Neuron (in vitro differentiated cells): ENCODE measurements around the gene NKX2-1.

Experiments used
- H2AFZ ChIP-seq: one replicate; pipeline ENCODE4 v1.6.1; 2013; ENCODE audit warnings: low read depth, mild to moderate bottlenecking, inconsistent platforms, low read length, moderate library complexity
- H3K27me3 ChIP-seq: one replicate; pipeline ENCODE4 v1.6.1; 2013; ENCODE audit warnings: low read length; ENCODE audit not compliant: insufficient read depth
- H3K36me3 ChIP-seq: one replicate; pipeline ENCODE4 v1.6.1; 2013; ENCODE audit warnings: low read length; ENCODE audit not compliant: insufficient read depth
- H3K4me1 ChIP-seq: one replicate; pipeline ENCODE4 v1.6.1; 2013; ENCODE audit warnings: low read length; ENCODE audit not compliant: insufficient read depth
- H3K4me3 ChIP-seq: 2 replicates; pipeline ENCODE4 v1.5.1; 2013; ENCODE audit warnings: mild to moderate bottlenecking, low read length, moderate library complexity
- H3K9me3 ChIP-seq: one replicate; pipeline ENCODE4 v1.6.1; 2013; ENCODE audit warnings: low read length

Gene NKX2-1

GRCh38 chr14:36522972-36523715 is 3.1 kb upstream of the NKX2-1 start:
- Histone ChIP-seq H3K36me3 (no peaks in the 10 kb centered on the region), H2AFZ (no peak overlapping the region), H3K9me3 (peaks cover 3% of the 10 kb centered on the region), H3K4me1 (no peaks in the 10 kb centered on the region), H3K4me3 (no peak overlapping the region), H3K27me3 (peaks cover 99% of the 10 kb centered on the region)

GRCh38 chr14:36522347-36522971 is 2.4 kb upstream of the NKX2-1 start:
- no peak overlapping the region for H3K4me3 ChIP-seq
- peaks cover 3% of the 10 kb centered on the region for H3K9me3 ChIP-seq
- no peaks in the 10 kb centered on the region for H3K4me1 ChIP-seq
- no peaks in the 10 kb centered on the region for H3K36me3 ChIP-seq
- H3K27me3 ChIP-seq = peaks cover 99% of the 10 kb centered on the region
- no peak overlapping the region for H2AFZ ChIP-seq

GRCh38 chr14:36521598-36522345 is 1.7 kb upstream of the NKX2-1 start:
- H3K27me3 ChIP-seq = peaks cover 99% of the 10 kb centered on the region
- H3K9me3 ChIP-seq = peaks cover 3% of the 10 kb centered on the region
- no peak overlapping the region for H2AFZ ChIP-seq
- H3K4me1 ChIP-seq = no peaks in the 10 kb centered on the region
- no peaks in the 10 kb centered on the region for H3K36me3 ChIP-seq
- H3K4me3 ChIP-seq = no peak overlapping the region

GRCh38 chr14:36520601-36521525 is 831 bp upstream of the NKX2-1 start:
- no peaks in the 10 kb centered on the region for H3K36me3 ChIP-seq
- no peak overlapping the region for H3K4me3 ChIP-seq
- no peaks in the 10 kb centered on the region for H3K4me1 ChIP-seq
- peaks cover 3% of the 10 kb centered on the region for H3K9me3 ChIP-seq
- no peak overlapping the region for H2AFZ ChIP-seq
- H3K27me3 ChIP-seq = peaks cover 99% of the 10 kb centered on the region

GRCh38 chr14:36518586-36519430 is 1.2 kb downstream of the NKX2-1 start:
- H3K4me1 ChIP-seq = no peaks in the 10 kb centered on the region
- H2AFZ ChIP-seq = no peak overlapping the region
- no peak overlapping the region for H3K4me3 ChIP-seq

GRCh38 chr14:36518031-36518585 is 1.9 kb downstream of the NKX2-1 start:
- no peaks in the 10 kb centered on the region for H3K36me3 ChIP-seq
- H3K4me1 ChIP-seq = no peaks in the 10 kb centered on the region
- H2AFZ ChIP-seq = no peak overlapping the region
- peaks cover 99% of the 10 kb centered on the region for H3K27me3 ChIP-seq
- H3K4me3 ChIP-seq = no peak overlapping the region
- peaks cover 6% of the 10 kb centered on the region for H3K9me3 ChIP-seq

More at GRCh38 chr14:36518586-36519430, 1.2 kb downstream of the NKX2-1 start:
- H3K36me3 ChIP-seq = no peaks in the 10 kb centered on the region
- peaks cover 6% of the 10 kb centered on the region for H3K9me3 ChIP-seq
- peaks cover 99% of the 10 kb centered on the region for H3K27me3 ChIP-seq

- Histone ChIP-seq H3K4me1 (no peaks in the 10 kb centered on the region), H3K4me3 (no peak overlapping the region), H3K27me3 (peaks cover 99% of the 10 kb centered on the region), H3K36me3 (no peaks in the 10 kb centered on the region), H2AFZ (no peak overlapping the region), H3K9me3 (peaks cover 5% of the 10 kb centered on the region)
Observed at GRCh38 chr14:36517242-36518030, 2.6 kb downstream of the NKX2-1 start.

- Histone ChIP-seq H2AFZ (no peak overlapping the region), H3K9me3 (peaks cover 5% of the 10 kb centered on the region), H3K27me3 (peaks cover 99% of the 10 kb centered on the region), H3K4me1 (no peaks in the 10 kb centered on the region), H3K36me3 (no peaks in the 10 kb centered on the region), H3K4me3 (no peak overlapping the region)
Observed at GRCh38 chr14:36516719-36517241, 3.3 kb downstream of the NKX2-1 start.

- no peaks in the 10 kb centered on the region for H3K4me1 ChIP-seq
- H3K36me3 ChIP-seq = no peaks in the 10 kb centered on the region
- peaks cover 5% of the 10 kb centered on the region for H3K9me3 ChIP-seq
- no peak overlapping the region for H2AFZ ChIP-seq
- peaks cover 94% of the 10 kb centered on the region for H3K27me3 ChIP-seq
- no peak overlapping the region for H3K4me3 ChIP-seq
Observed at GRCh38 chr14:36515896-36516718, 3.9 kb downstream of the NKX2-1 start.

- Histone ChIP-seq H2AFZ (no peak overlapping the region), H3K27me3 (peaks cover 95% of the 10 kb centered on the region), H3K36me3 (no peaks in the 10 kb centered on the region), H3K4me3 (no peak overlapping the region), H3K4me1 (no peaks in the 10 kb centered on the region), H3K9me3 (peaks cover 5% of the 10 kb centered on the region)
Observed at GRCh38 chr14:36515105-36515593, 4.9 kb downstream of the NKX2-1 start.
